GM21360 (cell line): ENCODE measurements around the gene TBL1Y.
"Not testable (repeated sequence)": the region's sequence is repeated elsewhere in the genome, so short reads cannot be mapped to it uniquely, and the experiment has no call there.

ENCODE experiments used
- ATAC-seq: cut with Tn5 transposase; IDR thresholded peaks from one replicate; pipeline ENCODE4 v1.9.1; 2021; ENCODE audit warnings: mild to moderate bottlenecking, moderate library complexity; ENCODE audit not compliant: unreplicated experiment

TBL1Y gene

GRCh38 chrY:6910372-6911252 is at the start of gene TBL1Y:
TBL1Y (plus strand) TSS chrY:6910697; CDS start chrY:7025085, 114,388 bp downstream.
- ATAC-seq = no peak

GRCh38 chrY:6894496-6894895 is 16.0 kb upstream of the TBL1Y start:
- ATAC-seq = no peak

- no peak for ATAC-seq
Observed at GRCh38 chrY:6895236-6895635, 15.3 kb upstream of the TBL1Y start.

GRCh38 chrY:6902116-6902515 is 8.4 kb upstream of the TBL1Y start:
- ATAC-seq = not testable (repeated sequence)

- ATAC-seq = no peak
Observed at GRCh38 chrY:6907591-6907990, 2.9 kb upstream of the TBL1Y start.

GRCh38 chrY:6908021-6908420 is 2.5 kb upstream of the TBL1Y start:
- not testable (repeated sequence) for ATAC-seq

- no peak for ATAC-seq
Observed at GRCh38 chrY:6909118-6909521, 1.4 kb upstream of the TBL1Y start.

- ATAC-seq = no peak
Observed at GRCh38 chrY:6909856-6910255, 641 bp upstream of the TBL1Y start.

- no peak for ATAC-seq
Observed at GRCh38 chrY:6911253-6911881, 870 bp downstream of the TBL1Y start, which contains the start of gene AMELY. AMELY (minus strand) TSS chrY:6911752; CDS start chrY:6872608, 39,144 bp downstream.

GRCh38 chrY:6913362-6913761 is 2.9 kb downstream of the TBL1Y start:
- ATAC-seq = no peak

- ATAC-seq = no peak
Observed at GRCh38 chrY:6921061-6921460, 10.6 kb downstream of the TBL1Y start.

GRCh38 chrY:6928265-6928664 is 17.8 kb downstream of the TBL1Y start:
- no peak for ATAC-seq

GRCh38 chrY:6929237-6929636 is 18.7 kb downstream of the TBL1Y start:
- no peak for ATAC-seq

- ATAC-seq = no peak
Observed at GRCh38 chrY:6931779-6932396, 21.4 kb downstream of the TBL1Y start.

GRCh38 chrY:6935497-6935896 is 25.0 kb downstream of the TBL1Y start:
- ATAC-seq = no peak

- no peak for ATAC-seq
Observed at GRCh38 chrY:6947695-6948094, 37.2 kb downstream of the TBL1Y start.

GRCh38 chrY:6948378-6948777 is 37.9 kb downstream of the TBL1Y start:
- no peak for ATAC-seq

- no peak for ATAC-seq
Observed at GRCh38 chrY:6949947-6950346, 39.5 kb downstream of the TBL1Y start.

- ATAC-seq = no peak
Observed at GRCh38 chrY:6964732-6965131, 54.2 kb downstream of the TBL1Y start.

GRCh38 chrY:6966521-6966920 is 56.0 kb downstream of the TBL1Y start:
- no peak for ATAC-seq

GRCh38 chrY:6967736-6968135 is 57.2 kb downstream of the TBL1Y start:
- no peak for ATAC-seq

GRCh38 chrY:6968191-6968590 is 57.7 kb downstream of the TBL1Y start:
- ATAC-seq = no peak
